Bone marrow (tissue), 2 donors: ENCODE data around the gene ZBP1.
A peak's percentile ranks its signal among the peaks of the same experiment; 100 is the strongest.

ENCODE experiments used
- DNase-seq, 2 donors: peaks; one replicate each; lab custom pipeline; 2025; lab: John Stamatoyannopoulos, UW

The ZBP1 gene

GRCh38 chr20:57658447-57658832 lies 38.2 kb upstream of the ZBP1 start:
- no peak for DNase-seq

- DNase-seq, result no peak
These were observed 37.6 kb upstream of the ZBP1 start for GRCh38 chr20:57657535-57658446.

- DNase-seq, result no peak
These were observed 36.8 kb upstream of the ZBP1 start for GRCh38 chr20:57656821-57657534.

GRCh38 chr20:57656252-57656820 lies 36.1 kb upstream of the ZBP1 start:
- DNase-seq, result no peak

- DNase-seq, result no peak
These were observed 35.6 kb upstream of the ZBP1 start for GRCh38 chr20:57655809-57656155.

GRCh38 chr20:57654998-57655808 lies 35.0 kb upstream of the ZBP1 start:
- DNase-seq, result no peak

- DNase-seq, result peak in 1 of 2 donors; percentile 21
These were observed 34.3 kb upstream of the ZBP1 start for GRCh38 chr20:57654363-57654997.

GRCh38 chr20:57653910-57654309 lies 33.7 kb upstream of the ZBP1 start:
- DNase-seq, result no peak

GRCh38 chr20:57653546-57653900 lies 33.3 kb upstream of the ZBP1 start:
- DNase-seq, result no peak

- no peak for DNase-seq
These were observed 32.6 kb upstream of the ZBP1 start for GRCh38 chr20:57652606-57653545.

GRCh38 chr20:57651881-57652605 lies 31.8 kb upstream of the ZBP1 start:
- no peak for DNase-seq

- no peak for DNase-seq
These were observed 30.7 kb upstream of the ZBP1 start for GRCh38 chr20:57650756-57651483.

GRCh38 chr20:57650266-57650665 lies 30.0 kb upstream of the ZBP1 start:
- no peak for DNase-seq

- no peak for DNase-seq
These were observed 29.4 kb upstream of the ZBP1 start for GRCh38 chr20:57649617-57650015.

GRCh38 chr20:57648878-57649616 lies 28.8 kb upstream of the ZBP1 start:
- no peak for DNase-seq

GRCh38 chr20:57647933-57648785 lies 27.9 kb upstream of the ZBP1 start:
- no peak for DNase-seq
